Pancreas (tissue), 10 donors: ENCODE results near the gene OR13C3. TPM values are rescaled to one million over a fixed set of nuclear protein-coding genes. Genes with fewer than 3 reads are reported as not detected.

Experiments
- ATAC-seq, 4 donors: fragments of 200-7000 bp; cut with Tn5 transposase; one replicate each; pipeline versions ENCODE4 v1.8.0 to v1.9.1; 2020; ENCODE audit warnings: mild to moderate bottlenecking in 4 of 4, moderate library complexity in 4 of 4
- DNase-seq, 6 donors: peaks; one replicate each; pipeline ENCODE4 v3.0.0-alpha.2; 2020
- FAIRE-seq: peaks from 2 replicates; lab custom pipeline; 2012; peaks lifted over from hg19 to GRCh38; lab: Jason Lieb, UNC
- H3K27ac ChIP-seq, 4 donors: fragments of 200-600 bp; sonication (generic); 1 replicate in 3 of 4; 2 replicates in 1 of 4; pipeline versions ENCODE4 v1.5.0 to v1.8.0; 2020
- H3K27me3 ChIP-seq, 4 donors: fragments of 200-600 bp; one replicate each; pipeline ENCODE4 v1.8.0; 2021
- H3K36me3 ChIP-seq, 3 donors: fragments of 200-600 bp; sonication (generic) in 1 of 3; one replicate each; pipeline versions ENCODE4 v1.5.0 to v1.8.0; 2020 to 2021
- H3K4me1 ChIP-seq, 3 donors: fragments of 200-600 bp; one replicate each; pipeline ENCODE4 v1.8.0; 2021
- H3K4me3 ChIP-seq, 4 donors: fragments of 200-600 bp; sonication (generic) in 2 of 4; one replicate each; pipeline versions ENCODE4 v1.5.0 to v1.8.0; 2020 to 2021
- H3K9me3 ChIP-seq, 4 donors: fragments of 200-600 bp; one replicate each; pipeline ENCODE4 v1.8.0; 2021
- CTCF ChIP-seq, 4 donors: fragments of 200-600 bp; sonication (generic) in 3 of 4; IDR thresholded peaks; one replicate each; pipeline versions ENCODE4 v1.5.0 to v1.8.0; 2021; ENCODE audit warnings: antibody characterized with exemption in 4 of 4
- WGBS, 2 donors: extraction: QIAGEN DNeasy Blood & Tissue Kit; methylation state at CpG; one replicate each; pipeline ENCODE4 v1.1.7; 2013; 5-methylcytosine and 5-hydroxymethylcytosine counted together
- intact Hi-C, 3 donors: fragments of 100-400 bp; cut with DNase I; formaldehyde crosslinking; loops; one replicate each; pipeline versions ENCODE4 v1.11.1 to v1.14.2; 2022
- polyA plus RNA-seq, 2 donors: library from polyadenylated mRNA; stranded (reverse); fragments of 200-250 nt; gene quantifications; one replicate each; pipeline ENCODE4 v1.2.3, GENCODE V29; 2013
- total RNA-seq, 6 donors: library from RNA; stranded (reverse); fragmentation: NEBNext Ultra II Directional in 4 of 6; extraction: Animal tissue kit (Norgen Biotek cat#: 25700) in 4 of 6; gene quantifications; one replicate each; pipeline versions ENCODE4 v1.2.1 to v1.2.4, GENCODE V29; 2021 to 2023
- donor health status: healthy with polysubstance abuse.
- donor health status: DM: no; HTN: no; CAD: no; lungs with moderate emphysema.
- donor health status: DM: no; HTN: no; CAD: no.
- donor health status: control.
- donor health status: control.
- donor health status: Bipolar disorder and iron deficiency.
- donor health status: DM: yes; HTN: yes; CAD: no.
- donor health status: DM: no; HTN: no; CAD: no.
- donor health status: DM: no; HTN: no; CAD: no.
- donor health status: DM: yes; HTN: yes; CAD: no.

Gene OR13C3
- not detected for total RNA-seq
- polyA plus RNA-seq: not detected

DNA sequence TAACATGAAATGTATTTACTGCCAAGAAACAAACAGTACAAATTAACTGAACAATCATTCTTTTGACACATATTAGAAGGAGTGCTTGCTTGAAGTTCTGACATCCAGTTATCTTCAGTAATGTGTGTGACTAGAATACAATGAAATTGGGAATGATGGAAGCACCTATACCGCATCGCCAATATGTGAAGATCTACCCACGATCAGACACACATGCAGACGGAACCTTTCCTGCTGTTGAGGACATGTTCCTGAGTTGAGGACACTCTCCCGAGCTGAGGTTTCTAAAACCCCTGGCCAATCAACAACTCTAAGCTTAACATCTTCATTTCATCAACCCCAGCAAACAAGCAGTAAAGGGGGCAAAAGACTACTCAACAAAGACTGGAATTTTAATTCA lies at the start of gene OR13C3:
OR13C3 (minus strand) TSS at position 101 of the 400 bp plus-strand sequence. CDS start 133 bp downstream, outside the sequence.
- Histone ChIP-seq H3K4me3 (no peak within 1 kb of the TSS), H3K27ac (no peak within 1 kb of the TSS), H3K9me3 (no peaks in the 10 kb centered on the region), H3K36me3 (no peaks in the 10 kb centered on the region), H3K27me3 (no peaks in the 10 kb centered on the region), H3K4me1 (no peaks in the 10 kb centered on the region)
- ATAC-seq (no peak), FAIRE-seq (no peak), DNase-seq (no peak)
- intact Hi-C loops: no loop called here
- WGBS, 2 donors: 81 to 91% methylated on average over 5 of the region's 5 CpGs
- TF ChIP-seq CTCF (IDR thresholded peaks at IDR 0.05): no peak

- Histone ChIP-seq H3K9me3 (no peaks in the 10 kb centered on the region), H3K27ac (no peak overlapping the region), H3K36me3 (no peaks in the 10 kb centered on the region), H3K4me3 (no peak overlapping the region), H3K27me3 (no peaks in the 10 kb centered on the region), H3K4me1 (no peaks in the 10 kb centered on the region)
- intact Hi-C loops: no loop called here
- TF ChIP-seq CTCF (IDR thresholded peaks at IDR 0.05): no peak
- WGBS, 2 donors: 85 to 95% methylated on average over 1 of the region's 1 CpG
- FAIRE-seq (no peak), ATAC-seq (no peak), DNase-seq (no peak)
Observed at GRCh38 chr9:104580562-104580961, 43.9 kb upstream of the OR13C3 start.

DNA sequence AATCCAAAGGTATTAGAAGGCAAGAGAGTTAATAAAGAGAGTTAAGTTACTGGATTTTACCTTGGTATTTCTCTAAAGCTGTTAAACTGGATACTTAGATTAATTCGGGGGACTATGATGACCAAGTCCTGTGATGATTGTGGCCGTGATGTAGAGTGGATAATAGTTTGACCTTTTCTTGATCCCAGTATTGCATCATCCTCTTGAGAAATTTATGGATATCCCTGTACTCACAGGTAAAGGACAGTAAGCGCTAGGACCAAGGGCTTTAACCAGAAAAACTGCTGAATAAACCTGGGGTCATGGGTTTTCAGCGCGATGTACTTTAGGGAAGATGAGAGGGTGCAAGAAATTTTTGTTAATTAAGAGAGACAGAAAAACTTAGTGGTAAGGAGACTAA lies 40.6 kb upstream of the OR13C3 start:
- Histone ChIP-seq H3K4me3 (no peak overlapping the region), H3K4me1 (no peaks in the 10 kb centered on the region), H3K27me3 (no peaks in the 10 kb centered on the region), H3K36me3 (no peaks in the 10 kb centered on the region), H3K27ac (no peak overlapping the region), H3K9me3 (no peaks in the 10 kb centered on the region)
- FAIRE-seq (no peak), ATAC-seq (no peak), DNase-seq (no peak)
- intact Hi-C loops: no loop called here
- no peak for TF ChIP-seq CTCF (IDR thresholded peaks at IDR 0.05)
- WGBS, 2 donors: 74 to 78% methylated on average over 5 of the region's 5 CpGs

GRCh38 chr9:104575456-104575855 lies 38.8 kb upstream of the OR13C3 start:
- TF ChIP-seq CTCF (IDR thresholded peaks at IDR 0.05): no peak
- Histone ChIP-seq H3K9me3 (no peaks in the 10 kb centered on the region), H3K4me3 (no peak overlapping the region), H3K27ac (no peak overlapping the region), H3K4me1 (no peaks in the 10 kb centered on the region), H3K36me3 (no peaks in the 10 kb centered on the region), H3K27me3 (no peaks in the 10 kb centered on the region)
- WGBS, 2 donors: 59 to 67% methylated on average over 2 of the region's 2 CpGs
- intact Hi-C loops: no loop called here
- ATAC-seq (no peak), DNase-seq (no peak), FAIRE-seq (no peak)

DNA sequence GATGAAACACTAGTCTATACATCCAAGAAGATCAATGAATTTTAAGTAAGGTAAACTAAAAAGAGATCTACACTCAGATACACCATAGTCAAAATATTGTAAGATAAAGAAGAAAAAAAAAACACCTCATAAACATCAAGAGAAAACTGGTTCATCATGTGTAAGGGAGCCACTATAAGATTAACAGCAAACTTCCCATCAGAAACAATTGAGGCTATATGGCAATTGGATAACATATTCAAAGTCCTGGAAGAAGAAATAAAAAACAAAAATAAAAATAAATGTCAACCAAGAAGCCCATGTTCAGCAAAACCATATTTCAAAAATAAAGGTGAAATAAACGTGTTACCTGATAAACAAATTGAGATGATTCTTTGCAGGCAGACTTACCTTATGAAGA lies 36.0 kb upstream of the OR13C3 start:
- 33 to 57% methylated on average over 1 of the region's 1 CpG for WGBS, 2 donors
- ATAC-seq (no peak), FAIRE-seq (no peak), DNase-seq (no peak)
- Histone ChIP-seq H3K27ac (no peak overlapping the region), H3K4me3 (no peak overlapping the region), H3K4me1 (no peaks in the 10 kb centered on the region), H3K9me3 (no peaks in the 10 kb centered on the region), H3K27me3 (no peaks in the 10 kb centered on the region), H3K36me3 (no peaks in the 10 kb centered on the region)
- intact Hi-C loops: no loop called here
- no peak for TF ChIP-seq CTCF (IDR thresholded peaks at IDR 0.05)
